ENCODE data around the gene RHOF.
A peak's percentile ranks its signal among the peaks of the same experiment; 100 is the strongest.

- TF ChIP-seq HDGF (IDR thresholded peaks at IDR 0.05; ENCODE audit: borderline replicate concordance) (0 out of 2 replicates have a peak, but pooled peaks have one; percentile 89), SP1 (IDR thresholded peaks at IDR 0.05) (no peak), BHLHE40 (IDR thresholded peaks at IDR 0.05; ENCODE audit: borderline replicate concordance) (no peak), ARNT (IDR thresholded peaks at IDR 0.05) (no peak), FOXM1 (IDR thresholded peaks at IDR 0.05; ENCODE audit: borderline replicate concordance) (no peak), PKNOX1 (IDR thresholded peaks at IDR 0.05) (no peak), SUZ12 (IDR thresholded peaks at IDR 0.05) (no peak), ZNF384 (IDR thresholded peaks at IDR 0.05) (no peak)
Observed at GRCh38 chr12:121839106-121839992, 45.9 kb upstream of the RHOF start.
